COLO829 (cell line): ENCODE data around the gene ZNF639.
"Not testable (repeated sequence)": the region's sequence is repeated elsewhere in the genome, so short reads cannot be mapped to it uniquely, and the experiment has no call there.

ENCODE experiments used
- DNase-seq: peaks from one replicate; pipeline ENCODE4 v3.0.0; 2012; ENCODE audit warnings: low spot score

Gene ZNF639, protein sequence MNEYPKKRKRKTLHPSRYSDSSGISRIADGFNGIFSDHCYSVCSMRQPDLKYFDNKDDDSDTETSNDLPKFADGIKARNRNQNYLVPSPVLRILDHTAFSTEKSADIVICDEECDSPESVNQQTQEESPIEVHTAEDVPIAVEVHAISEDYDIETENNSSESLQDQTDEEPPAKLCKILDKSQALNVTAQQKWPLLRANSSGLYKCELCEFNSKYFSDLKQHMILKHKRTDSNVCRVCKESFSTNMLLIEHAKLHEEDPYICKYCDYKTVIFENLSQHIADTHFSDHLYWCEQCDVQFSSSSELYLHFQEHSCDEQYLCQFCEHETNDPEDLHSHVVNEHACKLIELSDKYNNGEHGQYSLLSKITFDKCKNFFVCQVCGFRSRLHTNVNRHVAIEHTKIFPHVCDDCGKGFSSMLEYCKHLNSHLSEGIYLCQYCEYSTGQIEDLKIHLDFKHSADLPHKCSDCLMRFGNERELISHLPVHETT

DNA sequence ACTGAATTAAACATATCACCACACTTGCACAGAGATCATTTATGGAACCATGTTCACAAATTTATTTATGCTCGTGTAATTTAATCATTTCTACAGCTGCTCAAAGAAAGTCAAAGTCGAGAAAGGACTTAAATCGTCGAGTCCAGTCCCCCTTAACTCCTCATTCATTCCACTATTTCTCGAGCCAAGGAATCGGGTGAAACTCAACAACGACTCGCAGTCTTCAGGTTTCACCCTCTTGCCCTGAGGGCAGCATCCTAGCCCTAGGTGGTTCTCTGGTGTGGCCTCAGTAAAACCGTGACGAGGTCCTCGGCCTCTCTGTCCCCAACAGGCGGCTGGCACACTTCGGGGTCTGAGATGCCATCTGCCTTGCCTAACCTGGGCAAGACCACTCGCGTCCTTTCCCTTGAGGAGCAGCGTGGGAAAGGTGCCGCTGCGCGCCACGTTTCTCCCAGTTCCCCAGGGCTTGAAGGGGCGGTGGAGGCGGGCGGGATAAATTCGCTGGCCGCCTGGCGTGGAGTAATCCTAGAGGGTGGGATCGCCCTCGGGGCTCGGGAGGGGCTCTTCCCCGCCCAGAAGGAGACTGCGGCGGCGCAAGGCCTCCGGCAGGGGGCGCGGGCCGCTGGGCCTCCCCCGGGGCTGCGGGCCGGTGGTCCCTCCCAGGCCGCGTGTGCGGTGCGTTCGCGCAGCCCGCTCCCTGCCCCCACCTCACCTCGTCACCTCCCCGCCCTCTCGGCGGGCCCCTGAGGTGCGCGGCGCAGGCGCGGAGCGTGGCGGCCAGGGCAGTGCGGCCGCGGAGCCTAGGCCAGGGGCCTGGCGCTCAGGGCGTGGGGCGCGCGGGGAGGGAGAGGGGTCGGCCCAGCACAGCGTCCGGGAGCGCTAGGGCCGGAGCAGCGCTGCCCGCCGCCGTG is at the start of gene ZNF639:
ZNF639 (plus strand) TSS at position 746 of the 911 bp plus-strand sequence. CDS start 5,263 bp downstream, outside the sequence.
- DNase-seq: peak; percentile 82

DNA sequence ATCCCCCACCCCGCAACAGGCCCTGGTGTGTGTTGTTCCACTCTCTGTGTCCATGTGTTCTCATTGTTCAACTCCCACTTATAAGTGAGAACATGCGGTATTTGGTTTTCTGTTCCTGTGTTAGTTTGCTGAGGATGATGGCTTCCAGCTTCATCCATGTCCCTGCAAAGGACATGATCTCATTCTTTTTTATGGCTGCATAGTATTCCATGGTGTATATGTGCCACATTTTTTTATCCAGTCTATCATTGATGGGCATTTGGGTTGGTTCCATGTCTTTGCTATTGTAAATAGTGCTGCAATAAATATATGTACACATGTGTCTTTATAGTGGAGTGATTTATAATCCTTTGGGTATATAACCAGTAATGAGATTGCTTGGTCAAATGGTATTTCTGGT is 48.4 kb upstream of the ZNF639 start:
- DNase-seq: not testable (repeated sequence)

DNA sequence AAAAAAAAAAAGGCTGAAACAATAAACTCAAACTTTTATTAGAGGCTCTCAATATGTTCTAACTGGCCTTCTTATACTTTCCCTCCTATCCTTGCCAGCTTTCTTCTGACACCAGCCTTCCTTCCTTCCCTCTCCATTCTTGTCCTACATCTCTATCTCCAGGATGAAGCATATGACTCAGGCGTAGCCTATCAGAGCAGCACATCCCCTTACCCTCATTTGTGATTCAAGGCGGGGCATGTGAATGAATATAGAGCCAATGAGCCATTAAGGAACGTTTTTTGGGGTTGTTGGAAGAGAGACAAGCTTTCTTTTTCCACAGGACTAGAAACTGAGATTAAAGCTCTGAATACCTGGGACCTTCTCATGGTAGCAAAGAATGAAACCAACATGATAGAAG is 46.8 kb upstream of the ZNF639 start:
- no peak for DNase-seq

DNA sequence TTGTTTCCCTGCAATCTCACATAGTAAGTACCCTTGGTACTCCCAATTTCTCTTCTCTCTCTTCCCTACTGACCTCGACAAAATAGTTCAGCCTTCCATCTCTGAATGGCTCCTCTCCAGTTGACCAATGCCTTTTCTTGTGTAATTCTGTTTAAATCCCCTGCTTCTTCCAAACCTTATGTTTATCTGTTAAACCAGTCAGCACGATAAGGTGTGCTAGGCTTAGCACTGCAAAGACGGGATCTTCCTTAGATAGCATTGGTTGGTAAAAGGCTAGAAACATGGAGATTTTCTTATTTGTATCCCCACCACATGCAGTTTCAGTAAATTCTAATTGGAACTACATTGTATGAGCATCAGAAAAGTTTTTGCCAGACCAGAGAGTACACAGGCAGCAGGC is 46.1 kb upstream of the ZNF639 start:
- DNase-seq: no peak

DNA sequence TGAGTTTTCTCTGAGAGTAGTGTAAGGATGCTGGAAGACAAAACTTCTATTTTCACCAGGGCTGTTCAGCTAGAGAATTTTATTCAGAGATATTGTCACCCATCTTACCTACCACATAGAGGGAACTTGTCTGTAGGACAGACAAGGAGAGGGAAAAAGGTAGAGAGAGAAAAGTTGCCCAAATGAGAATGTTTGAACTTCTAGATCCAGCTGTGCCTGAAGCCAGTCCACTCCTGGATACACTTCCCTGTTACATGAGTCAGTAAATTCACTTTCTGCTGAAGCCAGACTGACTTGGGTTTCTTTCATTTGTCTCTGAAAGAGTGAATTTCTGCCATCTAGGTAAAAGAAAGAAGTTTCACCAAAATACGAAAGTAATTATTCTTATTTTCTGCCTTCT is 44.7 kb upstream of the ZNF639 start:
- no peak for DNase-seq

DNA sequence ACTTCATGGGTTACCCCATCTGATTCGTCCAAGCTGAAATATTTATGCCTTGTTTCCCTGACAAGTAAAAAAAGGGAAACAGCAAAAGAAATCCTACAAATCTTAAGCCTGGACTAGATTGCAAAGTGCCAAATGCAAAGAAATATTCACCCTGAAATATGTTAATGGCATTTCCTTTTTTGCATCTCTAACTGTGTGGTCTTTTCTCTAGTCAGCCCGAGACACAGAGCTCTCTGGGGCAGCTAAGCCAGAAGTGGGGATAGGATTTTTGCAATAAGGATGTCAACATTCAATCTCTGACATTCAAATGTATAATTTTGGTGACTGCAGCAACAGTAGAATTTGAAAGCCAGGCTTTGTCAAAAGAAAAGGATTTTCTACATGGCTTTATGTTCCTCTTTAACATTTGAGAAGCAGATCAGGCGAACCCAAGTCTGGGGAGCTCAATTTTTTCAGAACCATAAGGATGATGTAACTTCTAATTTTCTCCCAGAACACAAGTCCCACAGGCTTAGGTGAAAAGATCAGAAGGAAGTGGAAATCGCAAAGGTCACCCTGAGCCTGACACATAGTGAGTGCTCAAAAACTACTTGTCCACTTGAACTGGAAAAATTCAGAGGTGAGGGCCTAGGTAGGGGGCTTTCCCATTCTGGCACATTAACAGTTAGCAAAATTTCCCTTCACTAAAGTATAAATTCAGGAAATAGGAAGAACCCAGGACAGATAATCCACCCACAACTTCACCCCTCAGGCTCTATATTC is 43.7 kb upstream of the ZNF639 start:
- DNase-seq: no peak

DNA sequence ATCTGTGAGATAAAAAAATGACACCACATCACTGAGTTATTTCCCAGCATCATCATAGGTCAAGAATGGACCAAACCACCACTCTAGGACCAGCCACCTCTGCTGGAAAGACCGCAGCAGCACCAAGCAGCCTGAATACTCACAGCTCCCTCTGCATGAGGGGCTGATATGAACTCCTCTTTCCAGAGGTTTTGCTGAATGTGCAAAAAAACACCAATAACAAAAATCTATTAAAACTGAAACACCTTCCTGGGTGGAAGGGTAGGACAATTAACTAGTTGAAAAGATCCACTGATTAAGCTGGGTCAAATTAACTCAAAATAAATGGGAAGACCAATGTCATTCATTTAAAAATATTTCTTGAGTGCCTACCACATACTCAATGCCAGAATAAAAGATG is 43.0 kb upstream of the ZNF639 start:
- DNase-seq: no peak

DNA sequence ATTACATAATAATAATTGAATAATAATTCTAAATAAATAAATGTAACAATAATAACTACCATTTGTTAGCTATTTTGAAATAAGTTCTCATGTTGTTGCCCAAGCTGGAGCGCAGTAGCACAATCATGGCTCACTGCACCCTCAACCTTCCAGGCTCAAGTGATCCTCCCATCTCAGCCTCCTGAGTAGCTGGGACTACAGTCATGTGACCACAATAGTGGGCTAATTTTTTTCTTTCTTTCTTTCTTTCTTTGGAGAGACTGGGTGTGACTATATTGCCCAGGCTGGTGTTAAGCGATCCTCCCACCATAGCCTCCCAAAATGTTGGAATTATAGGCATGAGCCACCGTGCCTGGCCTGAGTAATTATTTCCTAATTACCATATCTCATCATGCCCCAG is 41.0 kb upstream of the ZNF639 start:
- no peak for DNase-seq

DNA sequence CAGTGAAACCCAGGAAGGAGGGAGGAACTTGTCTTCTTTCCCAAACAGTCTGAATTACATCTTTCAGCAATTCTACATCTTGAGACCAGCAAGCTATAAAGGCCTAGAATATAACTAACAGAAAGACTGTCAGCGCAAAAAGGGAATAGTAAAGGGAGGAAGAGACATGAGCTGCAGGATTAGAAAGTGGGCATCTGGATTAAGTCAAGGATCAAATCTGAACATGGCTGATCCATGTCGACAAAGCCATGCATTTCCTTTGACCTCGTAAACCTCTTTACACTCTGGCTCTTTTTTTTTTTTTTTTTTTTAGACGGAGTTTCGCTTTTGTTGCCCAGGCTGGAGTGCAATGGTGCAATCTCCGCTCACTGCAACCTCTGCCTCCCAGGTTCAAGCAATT is 36.5 kb upstream of the ZNF639 start:
- no peak for DNase-seq

DNA sequence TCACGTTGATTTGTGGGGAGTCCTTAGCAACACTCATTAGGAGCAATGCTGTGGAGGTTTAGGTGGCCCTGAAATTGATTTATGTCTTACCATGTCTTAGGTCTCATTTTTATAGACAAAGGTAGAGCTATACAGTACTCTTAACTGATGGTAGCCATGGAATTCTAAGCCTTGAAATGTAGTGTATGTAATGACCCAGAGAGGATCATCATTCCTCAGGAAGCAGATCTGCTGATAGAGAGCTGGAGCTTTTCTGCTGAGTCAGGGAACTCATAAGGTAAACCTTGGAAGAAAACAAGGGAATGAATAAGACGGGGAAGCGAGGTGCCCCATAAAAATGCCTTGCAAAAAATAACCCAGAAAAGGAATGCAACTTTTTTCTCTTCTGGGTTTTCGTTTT is 34.0 kb upstream of the ZNF639 start:
- DNase-seq: no peak

DNA sequence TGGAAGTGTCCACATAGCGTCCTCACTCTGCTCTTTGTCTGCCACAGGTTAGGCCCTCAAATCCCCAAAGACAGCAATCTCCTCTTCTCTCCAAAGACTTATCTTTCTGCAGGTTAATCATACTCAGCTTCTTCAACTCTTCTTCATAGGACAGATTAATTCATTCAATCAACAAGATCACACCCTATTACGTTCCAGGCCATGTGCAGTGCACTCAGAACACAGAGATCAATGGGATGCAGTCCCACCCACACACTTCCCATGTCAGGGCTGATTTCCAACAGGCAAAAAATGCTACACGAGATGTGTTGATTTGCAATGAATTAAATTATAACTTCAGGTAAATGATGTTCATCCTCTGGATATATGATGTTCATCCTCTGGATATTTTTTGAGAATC is 33.5 kb upstream of the ZNF639 start:
- DNase-seq: no peak

DNA sequence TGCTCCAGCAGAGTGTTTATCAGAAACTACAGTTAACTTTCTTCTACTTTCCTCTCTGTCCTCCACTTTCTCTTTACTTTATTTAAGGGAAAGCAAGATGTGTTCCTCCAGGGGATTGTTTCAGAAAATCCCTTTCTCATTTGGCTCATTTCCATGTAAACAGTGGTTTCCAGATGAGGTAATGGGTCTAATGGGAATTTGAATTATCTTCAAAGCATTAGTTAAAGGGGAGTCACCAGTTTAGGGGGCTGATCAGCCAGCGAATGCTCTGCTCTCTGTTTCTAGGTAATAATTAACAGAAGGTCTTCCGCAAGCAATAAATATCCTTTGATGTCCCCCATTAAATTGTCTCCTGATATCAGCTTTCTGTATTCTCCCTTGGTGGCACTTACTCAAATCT is 30.4 kb upstream of the ZNF639 start:
- DNase-seq: no peak

DNA sequence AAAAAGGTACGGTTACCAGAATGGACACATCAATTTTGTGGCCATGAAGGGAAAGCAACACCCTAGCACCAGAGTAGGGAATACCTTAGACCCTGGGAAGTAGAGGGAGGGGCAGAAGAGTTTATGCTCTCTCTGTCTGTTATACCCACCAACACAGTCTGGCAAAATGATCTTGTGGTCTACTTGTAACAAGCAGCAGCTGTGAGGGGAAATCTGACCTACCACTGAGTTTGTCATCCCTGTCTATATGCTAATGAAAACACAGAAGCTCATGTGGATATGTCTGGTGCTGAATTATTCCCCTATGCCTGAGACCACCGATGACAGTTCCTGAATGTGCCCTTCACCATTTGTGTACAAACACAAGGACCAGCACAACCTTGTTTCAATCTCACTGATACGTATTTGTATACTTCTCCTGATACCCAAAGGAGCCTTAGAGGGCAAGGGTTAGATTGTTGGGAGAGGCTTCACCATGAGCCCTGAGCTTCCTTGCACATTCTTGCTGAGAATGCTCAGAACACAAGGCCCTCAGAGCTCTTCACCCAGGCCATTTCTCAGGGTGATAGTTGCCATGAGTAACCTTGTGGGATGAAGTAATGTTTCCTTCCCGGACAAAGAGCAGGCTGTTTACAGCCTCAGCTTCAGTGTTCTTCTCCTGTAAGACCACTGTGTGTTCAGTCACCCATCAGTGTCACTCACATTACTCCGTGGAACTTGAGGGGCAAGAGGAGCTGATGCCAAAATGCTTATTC is 24.7 kb upstream of the ZNF639 start:
- peak; percentile 53 for DNase-seq

DNA sequence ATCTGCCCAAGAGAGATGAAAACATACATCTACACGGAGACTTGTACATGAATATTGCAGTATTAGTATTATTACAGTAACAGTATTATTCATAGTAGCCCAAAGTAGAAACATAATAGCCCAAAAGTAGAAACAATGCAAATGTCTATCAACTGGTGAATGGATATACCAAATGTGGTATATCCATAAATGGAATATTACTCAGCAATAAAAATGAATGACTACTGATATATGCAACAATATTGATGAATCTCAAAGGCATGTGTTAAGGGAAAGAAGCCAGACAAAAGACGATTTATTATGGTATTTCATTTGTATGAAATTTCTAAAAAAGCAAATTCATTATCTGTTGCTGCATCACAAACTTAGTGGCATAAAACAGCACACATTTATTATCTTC is 23.5 kb upstream of the ZNF639 start:
- DNase-seq: no peak

DNA sequence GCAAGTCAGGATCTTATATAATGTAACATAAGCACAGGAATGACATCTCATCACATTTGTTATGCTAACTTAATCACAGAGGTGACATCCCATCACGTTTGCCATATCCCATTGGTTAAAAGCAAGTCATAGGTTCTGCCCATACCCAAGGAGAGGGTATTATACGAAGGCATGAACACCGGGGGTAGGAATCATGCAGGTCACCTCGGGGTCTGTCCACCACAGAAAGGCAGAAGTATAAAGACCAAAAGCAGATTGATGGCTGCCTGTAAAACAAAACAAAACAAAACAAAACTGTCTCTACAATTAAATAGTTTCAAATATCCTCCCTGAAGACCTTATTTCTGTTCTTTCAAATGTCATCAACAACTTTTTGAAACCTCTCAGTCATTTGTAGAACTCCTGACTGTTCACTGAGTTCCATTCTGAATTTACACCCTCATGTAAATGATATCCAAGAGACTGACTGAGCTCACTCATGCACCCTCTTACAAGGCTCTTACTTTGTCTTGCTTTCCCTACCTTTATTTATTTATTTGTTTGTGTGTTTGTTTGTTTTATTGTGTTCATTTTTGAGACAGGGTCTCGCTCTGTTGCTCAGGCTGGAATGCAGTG is 22.7 kb upstream of the ZNF639 start:
- DNase-seq: no peak

DNA sequence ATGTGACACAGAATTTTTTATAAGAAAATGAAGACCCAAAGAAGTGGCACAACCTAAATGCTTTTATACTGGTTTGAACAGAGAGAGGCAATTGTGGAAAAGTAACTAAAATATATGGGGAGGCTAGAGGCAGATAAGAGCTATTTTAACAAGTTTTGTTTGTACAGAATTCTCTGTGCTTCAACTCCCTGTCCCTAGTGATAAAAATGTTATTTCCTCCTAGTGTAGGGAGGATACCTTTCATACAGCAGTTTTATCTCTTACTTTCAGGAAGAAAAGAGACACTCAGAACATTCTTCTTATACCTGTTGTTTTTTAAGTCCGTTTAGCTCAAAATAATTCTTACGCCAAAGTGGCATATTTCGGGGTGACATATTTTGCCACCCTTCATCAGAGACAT is 21.2 kb upstream of the ZNF639 start:
- no peak for DNase-seq

DNA sequence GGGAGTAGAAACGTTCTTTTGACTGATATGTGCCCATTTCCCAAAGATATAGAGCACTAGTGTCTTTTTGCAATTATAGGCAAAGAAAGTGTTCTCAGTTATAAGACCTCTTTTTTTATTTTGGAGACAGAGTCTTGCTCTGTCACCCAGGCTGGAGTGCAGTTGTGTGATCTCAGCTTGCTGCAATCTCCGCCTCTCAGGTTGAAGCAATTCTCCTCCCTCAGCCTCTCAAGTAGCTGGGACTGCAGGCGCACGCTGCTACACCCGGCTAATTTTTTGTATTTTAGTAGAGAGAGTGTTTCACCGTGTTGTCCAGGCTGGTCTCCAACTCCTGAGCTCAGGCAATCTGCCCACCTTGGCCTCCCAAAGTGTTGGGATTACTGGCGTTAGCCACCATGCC is 20.7 kb upstream of the ZNF639 start:
- no peak for DNase-seq

DNA sequence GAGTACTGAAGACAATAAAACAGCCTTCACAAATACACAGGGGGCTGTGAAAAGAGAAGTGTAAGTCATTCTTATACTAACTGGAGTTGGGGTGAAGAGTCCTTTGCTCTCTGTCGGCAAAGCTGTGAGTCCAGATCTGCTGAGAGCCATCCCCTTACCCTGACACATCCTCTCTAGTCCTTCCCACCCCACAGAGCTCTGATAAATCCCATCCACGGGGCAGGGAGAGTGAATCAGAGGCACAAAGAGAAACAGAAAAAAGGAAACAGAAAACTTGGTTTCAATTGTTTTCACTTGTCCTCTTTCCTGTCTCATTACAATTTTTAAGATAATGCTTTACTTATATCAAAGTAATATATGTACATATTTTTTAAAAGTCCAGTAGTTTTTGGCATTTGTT is 18.2 kb upstream of the ZNF639 start:
- no peak for DNase-seq

DNA sequence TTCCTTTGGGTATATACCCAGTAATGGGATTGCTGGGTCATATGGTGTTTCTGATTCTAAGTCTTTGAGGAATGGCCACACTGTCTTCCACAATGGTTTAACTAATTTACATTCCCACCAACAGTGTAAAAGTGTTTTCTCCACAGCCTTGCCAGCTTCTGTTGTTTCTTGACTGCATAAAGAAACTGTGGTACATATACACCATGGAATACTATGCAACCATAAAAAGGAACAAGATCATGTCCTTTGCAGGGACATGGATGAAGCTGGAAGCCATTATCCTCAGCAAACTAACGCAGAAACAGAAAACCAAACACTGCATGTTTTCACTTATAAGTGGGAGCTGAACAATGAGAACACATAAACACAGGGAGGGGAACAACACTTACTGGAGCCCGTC is 15.5 kb upstream of the ZNF639 start:
- not testable (repeated sequence) for DNase-seq

DNA sequence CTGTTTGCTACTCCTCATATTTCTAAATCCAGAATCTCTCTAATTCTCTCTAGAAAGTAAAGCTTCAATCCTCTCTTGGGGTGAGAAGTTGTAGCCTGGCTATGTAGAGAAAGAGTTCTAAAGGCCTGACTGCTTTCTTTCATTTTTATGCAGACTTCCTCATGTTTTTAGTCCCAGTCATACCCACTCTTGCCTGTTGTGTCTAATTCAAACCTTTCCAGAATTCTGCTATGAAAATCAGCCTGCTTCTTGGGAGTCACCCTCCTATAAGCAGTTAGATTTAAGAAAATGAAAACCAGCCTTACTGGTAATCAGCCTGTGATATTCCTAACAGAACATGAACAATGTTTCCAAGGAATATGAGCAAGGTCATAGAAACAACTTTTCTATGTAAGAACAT is 14.8 kb upstream of the ZNF639 start:
- DNase-seq: no peak
